GM10266 (cell line): ENCODE results near the gene TIMP1.
"Not testable (repeated sequence)": the region's sequence is repeated elsewhere in the genome, so short reads cannot be mapped to it uniquely, and the experiment has no call there.

Experiments
- DNase-seq: peaks from one replicate; pipeline ENCODE4 v3.0.0; 2012; ENCODE audit errors: extremely low spot score
- TF ChIP-seq, protein P1 (sequence below): IDR thresholded peaks from 2 replicates; pipeline ENCODE4 v1.5.1; 2012; ENCODE audit warnings: mild to moderate bottlenecking, low read depth; ENCODE audit not compliant: control insufficient read depth, insufficient read depth; ENCODE audit errors: missing control alignments

The TIMP1 gene

GRCh38 chrX:47590984-47591383, 8.7 kb downstream of the TIMP1 start:
- TF ChIP-seq, protein P1, sequence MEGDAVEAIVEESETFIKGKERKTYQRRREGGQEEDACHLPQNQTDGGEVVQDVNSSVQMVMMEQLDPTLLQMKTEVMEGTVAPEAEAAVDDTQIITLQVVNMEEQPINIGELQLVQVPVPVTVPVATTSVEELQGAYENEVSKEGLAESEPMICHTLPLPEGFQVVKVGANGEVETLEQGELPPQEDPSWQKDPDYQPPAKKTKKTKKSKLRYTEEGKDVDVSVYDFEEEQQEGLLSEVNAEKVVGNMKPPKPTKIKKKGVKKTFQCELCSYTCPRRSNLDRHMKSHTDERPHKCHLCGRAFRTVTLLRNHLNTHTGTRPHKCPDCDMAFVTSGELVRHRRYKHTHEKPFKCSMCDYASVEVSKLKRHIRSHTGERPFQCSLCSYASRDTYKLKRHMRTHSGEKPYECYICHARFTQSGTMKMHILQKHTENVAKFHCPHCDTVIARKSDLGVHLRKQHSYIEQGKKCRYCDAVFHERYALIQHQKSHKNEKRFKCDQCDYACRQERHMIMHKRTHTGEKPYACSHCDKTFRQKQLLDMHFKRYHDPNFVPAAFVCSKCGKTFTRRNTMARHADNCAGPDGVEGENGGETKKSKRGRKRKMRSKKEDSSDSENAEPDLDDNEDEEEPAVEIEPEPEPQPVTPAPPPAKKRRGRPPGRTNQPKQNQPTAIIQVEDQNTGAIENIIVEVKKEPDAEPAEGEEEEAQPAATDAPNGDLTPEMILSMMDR: no peak
- DNase-seq: no peak

GRCh38 chrX:47593522-47593921, 11.3 kb downstream of the TIMP1 start:
- TF ChIP-seq, protein P1: no peak
- no peak for DNase-seq

DNA sequence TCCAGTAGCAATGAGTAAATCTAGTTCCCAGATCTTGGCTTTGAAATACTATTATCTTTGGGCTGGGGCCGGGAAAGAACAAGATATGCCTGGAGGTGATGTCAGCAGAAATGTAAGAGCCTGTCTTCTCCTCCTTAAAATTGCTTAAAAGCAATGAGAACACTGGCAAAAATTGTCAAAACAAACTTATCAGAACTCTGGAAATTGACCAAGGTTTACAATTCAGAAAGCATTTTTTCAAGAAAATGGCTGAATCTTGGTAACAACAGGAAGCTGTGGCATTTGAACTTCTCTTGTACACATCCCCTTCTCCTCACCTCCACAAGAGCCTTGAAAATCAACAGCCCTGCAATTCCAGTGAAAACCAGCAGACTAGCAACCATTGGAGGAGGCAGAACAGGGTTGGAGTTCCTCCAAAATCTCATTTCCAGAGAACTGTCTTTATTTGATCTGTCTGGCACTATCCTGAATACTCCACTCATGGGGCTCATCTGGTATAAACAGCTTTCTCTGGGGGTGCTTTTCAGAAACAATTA, 13.5 kb downstream of the TIMP1 start:
- DNase-seq: no peak
- TF ChIP-seq, protein P1: no peak

- DNase-seq: no peak
Observed at GRCh38 chrX:47596256-47596655, 14.0 kb downstream of the TIMP1 start.

GRCh38 chrX:47597222-47597621, 15.0 kb downstream of the TIMP1 start:
- DNase-seq: no peak
- TF ChIP-seq, protein P1: no peak

More at GRCh38 chrX:47596256-47596655, 14.0 kb downstream of the TIMP1 start:
- TF ChIP-seq, protein P1: no peak

DNA sequence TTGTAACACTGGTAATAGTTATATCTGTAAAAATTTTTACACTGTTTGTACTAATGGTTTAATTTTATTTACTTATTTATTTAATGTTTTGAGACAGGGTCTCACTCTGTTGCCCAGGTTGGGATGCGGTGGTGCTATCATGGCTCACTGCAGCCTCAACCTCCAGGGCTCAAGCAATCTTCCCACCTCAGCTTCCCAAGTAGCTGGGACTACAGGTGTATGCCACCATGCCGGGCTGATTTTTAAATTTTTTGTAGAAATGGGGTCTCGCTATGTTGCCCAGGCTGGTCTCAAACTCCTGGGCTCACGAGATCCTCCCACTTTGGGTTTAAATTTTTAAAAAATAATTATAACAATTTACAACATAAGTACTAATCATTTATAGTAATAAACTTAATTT, 20.9 kb downstream of the TIMP1 start:
- not testable (repeated sequence) for DNase-seq

GRCh38 chrX:47605024-47605423, 22.8 kb downstream of the TIMP1 start:
- DNase-seq: no peak
- TF ChIP-seq, protein P1: no peak

GRCh38 chrX:47607091-47607490, 24.9 kb downstream of the TIMP1 start:
- DNase-seq: no peak
- TF ChIP-seq, protein P1: no peak
